Cardiac septum (tissue), 1 donor: ENCODE results near the gene PHF2. TPM values are rescaled to one million over a fixed set of nuclear protein-coding genes. Genes with fewer than 3 reads are reported as not detected.
A peak's percentile ranks its signal among the peaks of the same experiment; 100 is the strongest.

ENCODE experiments used
- DNase-seq: peaks from one replicate; pipeline ENCODE4 v3.0.0-alpha.2; 2020; ENCODE audit warnings: low spot score
- intact Hi-C: fragments of 100-400 bp; cut with DNase I; formaldehyde crosslinking; loops from one replicate; pipeline ENCODE4 v1.14.0; 2022
- microRNA-seq: library from miRNA; unstranded; fragments of <30 nt; microRNA quantifications from one replicate; pipeline ENCODE4 v1.2.0, GENCODE V29; 2020
- total RNA-seq: library from RNA; stranded (reverse); fragmentation: NEBNext Ultra II Directional; extraction: Animal tissue kit (Norgen Biotek cat#: 25700); gene quantifications from one replicate; pipeline ENCODE4 v1.2.1, GENCODE V29; 2021
- donor health status: DM: no; HTN: no; CAD: no.

PHF2 gene
- total RNA-seq, 1 donor from 2014 or later: 24.5 TPM

DNA sequence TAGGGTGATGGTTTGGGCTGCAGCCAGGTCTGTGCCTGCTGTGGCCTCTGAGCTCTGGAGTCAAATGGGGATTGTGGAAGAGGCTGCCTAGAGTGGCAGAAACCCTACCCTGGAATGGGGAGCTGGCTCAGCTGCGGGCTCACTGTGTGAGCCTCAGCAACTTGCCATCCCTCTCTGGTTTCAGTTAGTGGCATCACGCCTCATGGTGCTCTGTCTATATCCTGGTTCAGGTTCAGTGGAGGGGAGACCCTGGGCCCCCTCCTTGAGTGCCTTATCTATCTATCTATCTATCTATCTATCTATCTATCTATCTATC, 132.6 kb downstream of the PHF2 start:
- intact Hi-C loops: no loop called here
- DNase-seq: peak; percentile 14

DNA sequence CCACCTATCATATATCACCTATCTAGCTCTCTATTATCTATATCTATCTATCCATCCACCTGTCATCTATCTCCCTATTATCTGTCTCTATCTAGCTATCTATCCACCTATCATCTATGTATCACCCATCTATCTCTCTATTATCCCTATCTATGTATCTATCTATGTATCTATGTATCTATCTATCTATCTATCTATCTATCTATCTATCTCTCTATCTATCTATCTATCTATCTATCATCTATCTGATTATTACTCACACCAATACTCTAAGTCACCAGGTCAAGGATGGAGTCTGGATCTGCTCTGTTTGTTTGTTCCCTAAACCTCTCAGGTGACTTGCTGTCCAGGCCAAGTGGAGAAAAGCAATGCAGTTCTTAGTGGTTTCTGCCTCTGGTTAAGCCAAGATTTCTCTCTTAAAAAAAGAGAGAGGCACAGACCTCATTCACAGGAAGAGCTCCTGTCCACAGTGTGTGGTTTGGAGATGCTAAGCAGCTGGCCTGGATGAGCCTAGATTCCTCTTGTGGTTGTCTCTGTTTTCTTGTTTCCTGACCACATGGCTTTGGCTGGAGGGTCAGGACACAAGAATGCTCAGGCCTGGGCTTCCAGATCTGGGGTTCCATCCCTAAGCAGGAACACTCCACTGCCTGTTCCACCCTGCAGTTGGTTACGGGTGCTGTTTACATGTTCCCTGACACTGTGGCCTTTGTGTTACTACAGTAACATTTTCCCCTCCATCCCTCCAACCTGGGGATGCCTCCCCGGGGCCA, 133.4 kb downstream of the PHF2 start:
- DNase-seq: no peak
- intact Hi-C loops: no loop called here

DNA sequence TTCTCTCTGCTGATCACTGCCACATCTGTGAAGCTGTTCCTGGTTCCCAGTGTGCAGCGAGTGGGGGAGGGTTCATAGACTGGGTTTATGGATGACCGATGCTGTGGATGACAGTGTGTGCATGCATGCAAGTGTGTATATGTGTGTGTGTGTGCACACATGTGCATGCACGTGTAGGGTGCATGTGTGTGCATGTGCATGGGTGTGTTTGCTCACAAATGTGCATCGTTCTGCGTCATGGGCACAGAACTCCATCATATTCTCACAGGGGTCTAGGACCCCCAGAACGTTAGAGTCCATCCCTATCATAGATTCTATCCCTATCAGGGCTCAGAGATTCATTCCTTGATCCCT, 134.0 kb downstream of the PHF2 start:
- intact Hi-C loops: no loop called here
- DNase-seq: no peak

DNA sequence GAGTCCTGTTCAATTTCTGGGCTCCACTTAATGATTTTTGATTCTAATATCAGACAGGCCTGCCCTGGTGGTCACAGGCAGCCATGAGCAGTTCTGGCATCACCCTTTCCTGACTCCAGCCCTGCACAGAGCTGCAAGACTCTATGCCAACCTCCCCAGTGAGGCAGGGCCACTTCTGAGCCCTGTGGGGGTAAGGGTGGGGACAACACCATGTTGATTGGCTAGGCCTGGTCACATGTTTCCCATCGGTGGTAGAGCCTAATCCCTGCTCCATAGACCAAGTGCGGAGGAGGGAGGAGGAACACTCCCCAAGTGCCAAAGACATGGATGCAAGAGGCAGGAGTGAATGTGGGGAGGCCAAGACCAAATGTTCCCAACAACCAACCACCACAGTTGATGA, 134.6 kb downstream of the PHF2 start:
- intact Hi-C loops: no loop called here

DNA sequence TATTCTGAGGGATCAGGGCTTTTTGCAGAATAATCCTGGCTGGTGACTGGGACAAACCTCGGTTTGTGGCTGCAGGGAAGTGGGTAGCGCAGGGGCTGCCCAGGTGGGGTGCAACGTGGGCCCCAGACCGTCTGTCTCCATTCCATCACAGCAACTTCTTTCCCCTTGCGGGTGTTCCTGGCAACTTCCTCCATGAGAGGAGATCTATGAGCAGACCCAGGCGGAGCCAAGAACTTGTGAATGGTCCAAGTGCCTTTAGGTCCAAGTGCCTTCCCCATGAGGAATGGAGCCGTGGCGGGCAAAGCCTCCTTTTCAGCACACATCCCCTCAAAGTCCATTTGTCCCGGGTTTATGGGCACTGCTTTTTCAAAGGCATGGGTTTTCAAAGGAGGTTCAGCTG, 136.5 kb downstream of the PHF2 start:
- DNase-seq: no peak
- intact Hi-C loops: no loop called here

More for the DNA sequence above, 134.6 kb downstream of the PHF2 start:
- DNase-seq: peak; percentile 47

DNA sequence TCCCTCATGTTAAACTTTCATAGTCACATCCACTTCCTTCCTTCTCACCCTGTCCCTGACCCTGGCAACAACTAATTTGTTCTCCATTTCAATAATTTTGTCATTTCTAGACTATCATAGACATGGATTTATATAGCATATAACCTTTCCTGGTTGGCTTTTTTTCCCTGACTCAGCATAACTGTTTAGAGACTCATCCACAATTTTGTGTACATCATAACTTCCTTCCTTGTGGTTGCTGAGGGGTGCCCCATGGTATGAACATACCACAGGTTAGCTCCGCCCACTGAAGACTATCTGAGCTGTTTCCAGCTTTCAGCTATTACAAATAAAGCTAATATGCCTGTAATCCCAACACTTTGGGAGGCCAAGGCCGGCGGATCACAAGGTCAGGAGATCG, 137.3 kb downstream of the PHF2 start:
- DNase-seq: no peak
- intact Hi-C loops: no loop called here

DNA sequence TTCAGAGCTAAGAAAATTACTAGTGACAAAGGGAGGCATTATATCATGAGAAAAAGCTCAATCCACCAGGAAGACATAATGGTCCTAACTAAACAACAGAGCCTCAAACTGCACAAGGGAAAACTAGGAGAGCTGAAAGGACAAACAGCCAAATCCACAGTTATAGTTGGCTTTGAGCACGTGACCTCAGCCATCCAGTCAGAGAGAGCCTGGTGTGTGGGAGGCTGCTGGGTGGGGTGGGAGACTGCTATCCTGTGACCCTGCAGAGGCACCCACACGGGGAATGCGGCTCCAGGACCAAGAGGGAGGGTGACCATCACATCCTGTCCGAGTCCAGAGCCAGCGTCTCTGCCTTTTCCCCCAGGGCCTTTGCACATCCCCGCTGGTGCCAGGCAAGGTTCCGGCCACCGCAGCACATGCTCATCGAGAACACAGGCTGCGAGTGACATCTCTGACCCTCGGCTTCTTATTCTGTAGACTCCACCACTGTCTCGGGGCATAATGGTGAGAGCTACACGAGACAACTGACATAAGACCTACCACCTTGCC, 145.1 kb downstream of the PHF2 start:
- intact Hi-C loops: no loop called here

DNA sequence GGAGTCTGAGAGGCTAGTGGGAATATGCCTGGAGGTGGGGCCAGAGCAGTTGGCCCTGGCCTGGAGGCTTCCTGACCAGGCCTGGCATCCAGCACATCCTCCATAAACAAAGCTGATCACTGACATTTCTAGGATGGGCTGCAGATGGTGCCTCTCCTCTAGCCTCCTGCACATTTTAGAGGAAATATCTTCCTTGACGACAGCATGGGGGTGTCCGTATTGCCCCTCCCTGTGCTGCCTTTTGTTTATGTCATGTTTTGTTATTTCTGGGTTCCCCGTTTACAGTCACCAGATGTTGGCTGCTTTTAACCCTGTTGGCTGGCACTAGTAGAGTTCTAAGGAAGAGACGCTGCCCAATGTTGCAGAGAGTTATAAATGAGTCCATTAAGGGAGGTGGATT, 148.5 kb downstream of the PHF2 start:
- no peak for DNase-seq
- intact Hi-C loops: no loop called here

More for the DNA sequence above, 145.1 kb downstream of the PHF2 start:
- no peak for DNase-seq

DNA sequence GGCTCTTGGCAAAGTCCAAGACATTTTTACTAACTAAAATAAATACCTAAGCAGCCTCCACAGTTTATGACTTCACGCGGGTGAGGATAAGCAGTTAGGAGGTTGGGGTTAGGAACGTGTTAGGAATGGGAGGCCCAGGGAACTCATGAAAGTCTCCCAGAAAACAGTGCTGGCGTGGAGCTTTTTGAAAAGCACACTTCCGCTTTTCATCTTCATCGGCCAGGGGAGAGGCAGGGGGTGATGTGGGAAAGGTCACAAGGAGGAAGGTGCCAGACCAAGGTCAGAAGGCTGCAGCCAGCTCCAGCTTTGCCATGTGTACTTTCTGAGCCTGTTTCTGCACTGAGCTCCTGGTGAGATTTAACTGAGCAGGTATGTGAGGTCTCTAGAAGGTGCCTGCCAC, 149.0 kb downstream of the PHF2 start:
- DNase-seq: no peak
- intact Hi-C loops: no loop called here

DNA sequence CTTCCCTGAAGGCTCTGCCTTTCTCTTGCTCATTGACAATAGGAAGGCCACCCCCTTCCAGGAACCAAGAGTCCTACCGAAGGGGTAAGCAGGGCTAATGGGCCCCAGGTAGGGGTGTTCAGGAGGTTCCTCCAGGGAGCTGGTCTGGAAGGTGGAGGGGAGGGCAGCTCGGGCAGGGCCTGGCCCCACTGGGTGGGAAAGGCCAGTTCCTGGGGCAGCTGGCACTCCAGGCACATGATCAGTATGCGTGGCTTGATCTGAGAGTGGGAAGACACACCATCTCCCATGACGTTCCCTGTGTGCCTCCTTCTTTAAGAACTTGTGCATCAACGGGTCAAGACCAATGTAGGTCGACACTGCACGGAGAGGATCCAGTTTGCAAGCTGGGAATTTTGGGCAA, 149.8 kb downstream of the PHF2 start:
- intact Hi-C loops: no loop called here
- no peak for DNase-seq

Small RNA genes within 50 kb of the gene (microRNA-seq; reads per million reads assigned to microRNA genes)
- gene MIR548AU: not detected

Other genes with a start within 250 kb of the PHF2 start
- gene FAM120A, start 124.9 kb upstream of the PHF2 start, total RNA-seq: 116 TPM
- 39.1 TPM for gene FAM120AOS, start 123.0 kb upstream of the PHF2 start, total RNA-seq